HEK293 (cell line): ENCODE results near the gene DUSP14.

Experiments used
- CTCF ChIA-PET: fragments of 350-600 bp; formaldehyde crosslinking; extraction: SDS; loops from one replicate; lab custom pipeline; 2021; ENCODE audit warnings: antibody characterized with exemption; lab: Yijun Ruan, JAX
- POLR2A ChIA-PET: fragments of 300-600 bp; formaldehyde crosslinking; extraction: SDS; loops from one replicate; lab custom pipeline; 2020; ENCODE audit warnings: antibody characterized with exemption, inconsistent platforms; lab: Yijun Ruan, JAX
- H3K27ac ChIP-seq: fragments of 200-500 bp; sonication (Bioruptor generic); 2 replicates; pipeline ENCODE4 v1.5.1; 2014; ENCODE audit warnings: low read depth, low read length, control low read depth, inconsistent platforms; ENCODE audit errors: extremely low read depth
- H3K36me3 ChIP-seq, 2 experiments: fragments of 200-500 bp in 1 of 2; sonication (Bioruptor generic) in 1 of 2; 1 replicate in 1 of 2; 2 replicates in 1 of 2; pipeline ENCODE4 v1.5.1; 2014 to 2017; ENCODE audit warnings: inconsistent platforms in 2 of 2, low read length in 2 of 2; ENCODE audit not compliant: control insufficient read depth in 2 of 2, insufficient read depth in 1 of 2
- H3K4me1 ChIP-seq: fragments of 200-500 bp; sonication (Bioruptor generic); 2 replicates; pipeline ENCODE4 v1.5.1; 2014; ENCODE audit warnings: mild to moderate bottlenecking, low read length, inconsistent platforms; ENCODE audit not compliant: control insufficient read depth, insufficient read depth
- H3K4me3 ChIP-seq: 2 replicates; pipeline ENCODE4 v1.5.1; 2011; ENCODE audit warnings: low read depth, mild to moderate bottlenecking, control low read depth, low read length, moderate library complexity
- H3K9me3 ChIP-seq: fragments of 200-500 bp; sonication (Bioruptor generic); 2 replicates; pipeline ENCODE4 v1.5.1; 2014; ENCODE audit warnings: low read depth, low read length, inconsistent platforms; ENCODE audit not compliant: control insufficient read depth, insufficient read depth
- GLI4 ChIP-seq: fragments of 450-650 bp; formaldehyde crosslinking; IDR thresholded peaks from 2 replicates; pipeline ENCODE4 v1.5.1; 2016; ENCODE audit warnings: missing biosample characterization, missing genetic modification characterization
- OSR2 ChIP-seq: fragments of 450-650 bp; formaldehyde crosslinking; IDR thresholded peaks from 2 replicates; pipeline ENCODE4 v1.5.1; 2016; ENCODE audit warnings: missing biosample characterization, missing genetic modification characterization
- PBX3 ChIP-seq: sonication (generic); formaldehyde crosslinking; IDR thresholded peaks from 2 replicates; pipeline ENCODE4 v1.8.1; 2022; ENCODE audit warnings: mild to moderate bottlenecking, moderate library complexity, missing genetic modification reagents
- REST ChIP-seq: fragments of 450-650 bp; formaldehyde crosslinking; IDR thresholded peaks from 2 replicates; pipeline ENCODE4 v1.5.1; 2016; ENCODE audit warnings: missing biosample characterization, missing genetic modification characterization
- SP3 ChIP-seq: fragments of 450-650 bp; formaldehyde crosslinking; IDR thresholded peaks from 2 replicates; pipeline ENCODE4 v1.5.1; 2016; ENCODE audit warnings: missing biosample characterization, missing genetic modification characterization
- SP7 ChIP-seq: fragments of 450-650 bp; formaldehyde crosslinking; IDR thresholded peaks from 2 replicates; pipeline ENCODE4 v1.5.1; 2016; ENCODE audit warnings: missing biosample characterization, missing genetic modification characterization
- ZNF121 ChIP-seq: fragments of 450-650 bp; formaldehyde crosslinking; IDR thresholded peaks from 2 replicates; pipeline ENCODE4 v1.5.1; 2016; ENCODE audit warnings: missing biosample characterization, missing genetic modification characterization
- ZNF140 ChIP-seq: fragments of 450-650 bp; formaldehyde crosslinking; IDR thresholded peaks from 2 replicates; pipeline ENCODE4 v1.5.1; 2016; ENCODE audit warnings: missing biosample characterization, missing genetic modification characterization
- ZNF16 ChIP-seq: fragments of 450-650 bp; formaldehyde crosslinking; IDR thresholded peaks from 2 replicates; pipeline ENCODE4 v1.5.1; 2016; ENCODE audit warnings: low read depth, missing biosample characterization, missing genetic modification characterization
- ZNF202 ChIP-seq: fragments of 450-650 bp; formaldehyde crosslinking; IDR thresholded peaks from 2 replicates; pipeline ENCODE4 v1.5.1; 2016; ENCODE audit warnings: missing biosample characterization, missing genetic modification characterization, borderline replicate concordance
- ZNF433 ChIP-seq: fragments of 450-650 bp; formaldehyde crosslinking; IDR thresholded peaks from 2 replicates; pipeline ENCODE4 v1.5.1; 2016; ENCODE audit warnings: missing biosample characterization, missing genetic modification characterization, low read depth
- ZNF701 ChIP-seq: fragments of 450-650 bp; formaldehyde crosslinking; IDR thresholded peaks from 2 replicates; pipeline ENCODE4 v1.5.1; 2016; ENCODE audit warnings: missing biosample characterization, missing genetic modification characterization
- ZNF791 ChIP-seq: fragments of 450-650 bp; formaldehyde crosslinking; IDR thresholded peaks from 2 replicates; pipeline ENCODE4 v1.5.1; 2016; ENCODE audit warnings: missing biosample characterization, missing genetic modification characterization
- ZSCAN16 ChIP-seq: fragments of 450-650 bp; formaldehyde crosslinking; IDR thresholded peaks from 2 replicates; pipeline ENCODE4 v1.5.1; 2016; ENCODE audit warnings: missing biosample characterization, missing genetic modification characterization
- TF ChIP-seq, protein P1 (sequence below): fragments of 450-650 bp; formaldehyde crosslinking; IDR thresholded peaks from 2 replicates; pipeline ENCODE4 v1.5.1; 2017; ENCODE audit warnings: missing biosample characterization, missing genetic modification characterization

Gene DUSP14

GRCh38 chr17:37538981-37539659 lies 49.4 kb downstream of the DUSP14 start:
- Histone ChIP-seq H3K4me1 (peaks cover 5% of the 10 kb centered on the region; the same call in 1 of the 2 replicates), H3K9me3 (no peaks in the 10 kb centered on the region), H3K27ac (no peak overlapping the region), H3K4me3 (no peak overlapping the region), H3K36me3 (peaks cover 54 to 77% of the 10 kb centered on the region in 2 experiments)
- CTCF ChIA-PET: interaction anchor here (0.6 kb wide), 1 partner anchor 83 kb away, joined by 3 read pairs; no protein-coding TSS in a partner anchor
- POLR2A ChIA-PET: no interaction called here
- no peak for TF ChIP-seq REST (tag by site-specific recombination)
- TF ChIP-seq ZNF121: peak; percentile 80

GRCh38 chr17:37541880-37542660 lies 52.4 kb downstream of the DUSP14 start:
- POLR2A ChIA-PET: interaction anchor here (0.6 kb wide), 1 partner anchor 12 kb away, joined by 3 read pairs; no protein-coding TSS in a partner anchor
- TF ChIP-seq ZNF202 (no peak), OSR2 (tag by site-specific recombination) (peak; percentile 37; the same call in 1 of the 2 replicates)
- H3K4me1 ChIP-seq: peaks cover 5% of the 10 kb centered on the region; the same call in 1 of the 2 replicates
- H3K27ac ChIP-seq: no peak overlapping the region
- CTCF ChIA-PET: interaction anchor here (1.2 to 1.3 kb wide), 3 partner anchors 12 to 67 kb away, joined by 4 to 5 read pairs (median 5); partner anchors contain the start of gene SYNRG
- no peaks in the 10 kb centered on the region for H3K9me3 ChIP-seq
- peaks cover 29 to 54% of the 10 kb centered on the region in 2 experiments for H3K36me3 ChIP-seq
- H3K4me3 ChIP-seq: no peak overlapping the region

- no peak for TF ChIP-seq ZNF791 (tag by site-specific recombination)
- TF ChIP-seq ZNF701 (tag by site-specific recombination): no peak
- TF ChIP-seq PBX3: no peak
- TF ChIP-seq ZNF140 (tag by site-specific recombination): no peak
- TF ChIP-seq, protein P1, sequence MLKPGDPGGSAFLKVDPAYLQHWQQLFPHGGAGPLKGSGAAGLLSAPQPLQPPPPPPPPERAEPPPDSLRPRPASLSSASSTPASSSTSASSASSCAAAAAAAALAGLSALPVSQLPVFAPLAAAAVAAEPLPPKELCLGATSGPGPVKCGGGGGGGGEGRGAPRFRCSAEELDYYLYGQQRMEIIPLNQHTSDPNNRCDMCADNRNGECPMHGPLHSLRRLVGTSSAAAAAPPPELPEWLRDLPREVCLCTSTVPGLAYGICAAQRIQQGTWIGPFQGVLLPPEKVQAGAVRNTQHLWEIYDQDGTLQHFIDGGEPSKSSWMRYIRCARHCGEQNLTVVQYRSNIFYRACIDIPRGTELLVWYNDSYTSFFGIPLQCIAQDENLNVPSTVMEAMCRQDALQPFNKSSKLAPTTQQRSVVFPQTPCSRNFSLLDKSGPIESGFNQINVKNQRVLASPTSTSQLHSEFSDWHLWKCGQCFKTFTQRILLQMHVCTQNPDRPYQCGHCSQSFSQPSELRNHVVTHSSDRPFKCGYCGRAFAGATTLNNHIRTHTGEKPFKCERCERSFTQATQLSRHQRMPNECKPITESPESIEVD (tag by site-specific recombination): peak; percentile 79
- TF ChIP-seq SP3 (tag by site-specific recombination): no peak
- TF ChIP-seq ZNF16 (tag by site-specific recombination): no peak
- TF ChIP-seq SP7 (tag by site-specific recombination): peak; percentile 42; the same call in 1 of the 2 replicates
- TF ChIP-seq ZSCAN16 (tag by site-specific recombination): no peak
- TF ChIP-seq ZNF433 (tag by site-specific recombination): no peak
- no peak for TF ChIP-seq GLI4 (tag by site-specific recombination)
- CTCF ChIA-PET: interaction anchor here (0.6 to 1.0 kb wide), 2 partner anchors 17 to 222 kb away, joined by 3 to 4 read pairs; no protein-coding TSS in a partner anchor
- Histone ChIP-seq H3K9me3 (no peaks in the 10 kb centered on the region), H3K4me1 (peaks cover 5% of the 10 kb centered on the region; the same call in 1 of the 2 replicates), H3K36me3 (peaks cover 21 to 38% of the 10 kb centered on the region in 2 experiments), H3K27ac (no peak overlapping the region), H3K4me3 (no peak overlapping the region)
- POLR2A ChIA-PET: no interaction called here
Measured at GRCh38 chr17:37543637-37544052, 54.0 kb downstream of the DUSP14 start.
